ENCODE data around the gene ELANE. TPM values are rescaled to one million over a fixed set of nuclear protein-coding genes. Genes with fewer than 3 reads are reported as not detected.

ELANE gene
- total and polyA plus RNA-seq, 2 experiments from 2014 or later: 0.81 to 0.83 TPM

DNA sequence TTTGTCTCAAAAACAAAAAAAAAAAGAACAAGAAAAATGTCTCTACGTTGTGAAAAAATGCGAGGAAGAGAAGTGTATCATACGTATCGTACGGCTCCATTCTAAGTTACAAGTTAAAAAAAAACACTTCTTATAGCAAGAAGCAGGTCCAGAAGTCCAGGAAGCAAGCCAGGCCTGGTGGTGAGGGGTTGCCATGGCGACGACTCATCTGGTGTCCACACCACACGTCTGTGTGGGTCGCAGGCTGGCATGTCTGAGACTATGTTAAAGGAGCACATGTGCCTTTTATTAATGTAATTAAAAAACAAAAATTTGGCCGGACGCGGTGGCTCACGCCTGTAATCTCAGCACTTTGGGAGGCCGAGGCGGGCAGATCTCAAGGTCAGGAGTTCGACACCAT, 35.0 kb downstream of the ELANE start:
- Histone ChIP-seq H4K20me1 (ENCODE audit: insufficient read depth, poor library complexity, severe bottlenecking) (no peaks in the 10 kb centered on the region), H3K4me3 (no peak overlapping the region), H3K9me2 (replicated peaks; ENCODE audit: insufficient read depth) (no peaks in the 10 kb centered on the region), H3K36me3 (replicated peaks; ENCODE audit: insufficient read depth, low read depth) (no peaks in the 10 kb centered on the region), H3K4me1 (ENCODE audit: insufficient read depth) (no peaks in the 10 kb centered on the region), H3K27me3 (no peaks in the 10 kb centered on the region), H3K4me2 (no peak overlapping the region), H3K79me2 (peaks cover 14% of the 10 kb centered on the region), H2AFZ (no peak overlapping the region), H3K27ac (no peak overlapping the region), H3K9me3 (ENCODE audit: low read depth) (no peaks in the 10 kb centered on the region)
- WGBS (ENCODE audit: low lambda C conversion rate, missing lambda C conversion rate): 84% methylated on average over 16 of the region's 16 CpGs
- TF ChIP-seq CTCF (IDR thresholded peaks at IDR 0.05; ENCODE audit: poor library complexity) (no peak), EZH2 (IDR thresholded peaks at IDR 0.05; ENCODE audit: borderline replicate concordance) (no peak), EZH2phosphoT487 (IDR thresholded peaks at IDR 0.05; ENCODE audit: low read depth, severe bottlenecking, unreplicated experiment) (no peak)
- DNase-seq (ENCODE audit: low spot score): peak; percentile 59

- H3K9me2 ChIP-seq (replicated peaks; ENCODE audit: insufficient read depth): no peaks in the 10 kb centered on the region
- H3K79me2 ChIP-seq: peaks cover 20% of the 10 kb centered on the region
- WGBS (ENCODE audit: low lambda C conversion rate, missing lambda C conversion rate): 98% methylated on average over 8 of the region's 10 CpGs
- no peaks in the 10 kb centered on the region for H3K4me1 ChIP-seq (ENCODE audit: insufficient read depth)
- TF ChIP-seq EZH2 (IDR thresholded peaks at IDR 0.05; ENCODE audit: borderline replicate concordance) (no peak), EZH2phosphoT487 (IDR thresholded peaks at IDR 0.05; ENCODE audit: low read depth, severe bottlenecking, unreplicated experiment) (no peak), CTCF (IDR thresholded peaks at IDR 0.05; ENCODE audit: poor library complexity) (no peak)
- H3K9me3 ChIP-seq (ENCODE audit: low read depth): no peaks in the 10 kb centered on the region
- H3K4me3 ChIP-seq: no peak overlapping the region
- no peaks in the 10 kb centered on the region for H3K27me3 ChIP-seq
- DNase-seq (ENCODE audit: low spot score): no peak
- H4K20me1 ChIP-seq (ENCODE audit: insufficient read depth, poor library complexity, severe bottlenecking): no peaks in the 10 kb centered on the region
- H3K27ac ChIP-seq: no peak overlapping the region
- no peak overlapping the region for H3K4me2 ChIP-seq
- H2AFZ ChIP-seq: no peak overlapping the region
- H3K36me3 ChIP-seq (replicated peaks; ENCODE audit: insufficient read depth, low read depth): no peaks in the 10 kb centered on the region
Observed at GRCh38 chr19:887599-887998, 35.5 kb downstream of the ELANE start.

DNA sequence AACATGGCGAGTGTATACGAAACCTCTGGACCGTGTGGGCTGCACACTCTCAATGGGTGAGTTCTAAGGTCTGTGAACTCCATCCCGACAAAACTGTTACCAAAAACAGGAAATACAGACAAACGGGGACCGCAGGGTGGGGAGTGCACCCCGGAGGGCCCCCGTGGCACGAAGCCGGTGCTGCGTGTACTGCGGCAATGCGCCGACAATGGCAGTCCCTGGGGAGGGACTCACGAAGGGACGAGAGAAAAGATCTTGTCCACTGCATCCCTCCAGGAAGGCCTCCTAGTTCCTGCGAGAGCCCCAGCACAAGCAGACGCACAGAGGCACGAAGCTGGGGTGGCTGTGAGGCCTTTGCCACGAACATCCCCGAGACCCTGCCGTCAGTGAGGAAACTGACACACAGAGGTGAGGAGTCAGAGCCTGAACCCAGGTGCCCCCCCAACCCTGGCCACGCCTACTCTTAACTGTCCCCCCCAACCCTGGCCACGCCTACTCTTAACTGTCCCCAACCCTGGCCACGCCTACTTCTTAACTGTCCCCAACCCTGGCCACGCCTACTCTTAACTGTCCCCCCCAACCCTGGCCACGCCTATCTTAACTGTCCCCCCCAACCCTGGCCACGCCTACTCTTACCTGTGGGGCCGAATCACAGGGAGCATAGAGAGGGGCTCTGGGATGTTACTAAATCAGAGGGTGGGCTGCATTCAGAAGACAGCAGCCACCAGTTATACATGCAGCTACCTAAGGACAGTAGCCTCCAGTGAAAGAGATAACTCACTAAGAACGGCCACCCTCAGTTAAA, 36.7 kb downstream of the ELANE start:
- H3K4me3 ChIP-seq: no peak overlapping the region
- no peaks in the 10 kb centered on the region for H3K27me3 ChIP-seq
- no peaks in the 10 kb centered on the region for H4K20me1 ChIP-seq (ENCODE audit: insufficient read depth, poor library complexity, severe bottlenecking)
- no peak for TF ChIP-seq EZH2phosphoT487 (IDR thresholded peaks at IDR 0.05; ENCODE audit: low read depth, severe bottlenecking, unreplicated experiment)
- no peak for TF ChIP-seq EZH2 (IDR thresholded peaks at IDR 0.05; ENCODE audit: borderline replicate concordance)
- no peak for TF ChIP-seq CTCF (IDR thresholded peaks at IDR 0.05; ENCODE audit: poor library complexity)
- no peaks in the 10 kb centered on the region for H3K4me1 ChIP-seq (ENCODE audit: insufficient read depth)
- peaks cover 20% of the 10 kb centered on the region for H3K79me2 ChIP-seq
- DNase-seq (ENCODE audit: low spot score): no peak
- no peak overlapping the region for H2AFZ ChIP-seq
- no peaks in the 10 kb centered on the region for H3K9me3 ChIP-seq (ENCODE audit: low read depth)
- WGBS (ENCODE audit: low lambda C conversion rate, missing lambda C conversion rate): 98% methylated on average over 30 of the region's 30 CpGs
- no peak overlapping the region for H3K4me2 ChIP-seq
- H3K36me3 ChIP-seq (replicated peaks; ENCODE audit: insufficient read depth, low read depth): no peaks in the 10 kb centered on the region
- H3K27ac ChIP-seq: no peak overlapping the region
- no peaks in the 10 kb centered on the region for H3K9me2 ChIP-seq (replicated peaks; ENCODE audit: insufficient read depth)

All from hepatocyte (in vitro differentiated cells).